GM12878 (cell line): ENCODE measurements around the gene KIRREL3. TPM values are rescaled to one million over a fixed set of nuclear protein-coding genes. Genes with fewer than 3 reads are reported as not detected.

ENCODE experiments used
- ATAC-seq: fragments of 200-7000 bp; cut with Tn5 transposase; 3 replicates; pipeline ENCODE4 v1.9.1; 2020; ENCODE audit warnings: mild to moderate bottlenecking, moderate library complexity
- BruUV-seq: library from RNA; stranded (reverse); fragments of 400-500 nt; replicated peaks from 2 replicates; lab custom pipeline; 2021; lab: Mats Ljungman, UMichigan
- CTCF ChIA-PET: fragments of 300-600 bp; sonication (Branson Sonifier 250); formaldehyde crosslinking; extraction: SDS; loops from one replicate; lab custom pipeline; 2021; ENCODE audit warnings: inconsistent platforms; lab: Yijun Ruan, JAX
- POLR2A ChIA-PET: fragments of 350-600 bp; formaldehyde crosslinking; extraction: SDS; loops from one replicate; lab custom pipeline; 2021; ENCODE audit warnings: inconsistent platforms; lab: Charles Lee
- RAD21 ChIA-PET: fragments of 300-600 bp; sonication (Branson Sonifier 250); formaldehyde crosslinking; loops from one replicate; lab custom pipeline; 2023; ENCODE audit warnings: antibody characterized with exemption; ENCODE audit not compliant: unreplicated experiment; lab: Charles Lee
- SMC1A ChIA-PET: fragments of 300-600 bp; sonication (Branson Sonifier 250); formaldehyde crosslinking; loops from one replicate; lab custom pipeline; 2023; ENCODE audit not compliant: unreplicated experiment, uncharacterized antibody; lab: Charles Lee
- DNase-seq: peaks from one replicate; pipeline ENCODE4 v3.0.0-alpha.2; 2011; ENCODE audit warnings: low read depth, low spot score
- FAIRE-seq: peaks from 3 replicates; lab custom pipeline; 2011; peaks lifted over from hg19 to GRCh38; lab: Jason Lieb, UNC
- H2AFZ ChIP-seq: 2 replicates; pipeline ENCODE4 v1.6.0; 2011; ENCODE audit warnings: low read depth, low read length, control low read depth; ENCODE audit not compliant: control insufficient read depth
- H3K27ac ChIP-seq: 2 replicates; pipeline ENCODE4 v1.5.1; 2011; ENCODE audit warnings: control low read depth; ENCODE audit not compliant: control insufficient read depth, insufficient read depth
- H3K27me3 ChIP-seq, 2 experiments: replicated peaks in 1 of 2; 2 replicates each; pipeline versions ENCODE4 v1.6.0 to v1.6.1; 2011; ENCODE audit warnings: low read length in 1 of 2; ENCODE audit not compliant: control insufficient read depth in 2 of 2, insufficient read depth in 2 of 2
- H3K36me3 ChIP-seq, 2 experiments: 2 replicates each; pipeline ENCODE4 v1.5.1; 2011; ENCODE audit warnings: low read length in 1 of 2; ENCODE audit not compliant: control insufficient read depth in 2 of 2, insufficient read depth in 2 of 2
- H3K4me1 ChIP-seq: 2 replicates; pipeline ENCODE4 v1.6.1; 2011; ENCODE audit warnings: mild to moderate bottlenecking, low read length, moderate library complexity, mixed read lengths; ENCODE audit not compliant: control insufficient read depth, insufficient read depth
- H3K4me2 ChIP-seq: 2 replicates; pipeline ENCODE4 v1.6.0; 2011; ENCODE audit warnings: control low read depth; ENCODE audit not compliant: control insufficient read depth, insufficient read depth
- H3K4me3 ChIP-seq: fragments of 200-600 bp; sonication (generic); 2 replicates; pipeline ENCODE4 v1.5.1; 2016
- H3K79me2 ChIP-seq: 2 replicates; pipeline ENCODE4 v1.6.0; 2011; ENCODE audit warnings: low read length; ENCODE audit not compliant: control insufficient read depth, insufficient read depth
- H3K9ac ChIP-seq: 2 replicates; pipeline ENCODE4 v1.8.0; 2011; ENCODE audit warnings: low read length, control low read depth, mixed read lengths; ENCODE audit not compliant: control insufficient read depth, insufficient read depth
- H3K9me3 ChIP-seq: replicated peaks from 3 replicates; pipeline ENCODE4 v1.5.1; 2011; ENCODE audit warnings: mild to moderate bottlenecking, low read length; ENCODE audit not compliant: control insufficient read depth, insufficient read depth
- H4K20me1 ChIP-seq: 2 replicates; pipeline ENCODE4 v1.6.0; 2011; ENCODE audit not compliant: control insufficient read depth, insufficient read depth
- ATF7 ChIP-seq: fragments of 450-650 bp; IDR thresholded peaks from 2 replicates; pipeline ENCODE4 v1.6.1; 2016; ENCODE audit warnings: low read depth, mild to moderate bottlenecking
- BCL11A ChIP-seq: IDR thresholded peaks from 2 replicates; pipeline ENCODE4 v1.6.1; 2011; ENCODE audit warnings: low read depth, low read length
- HDGF ChIP-seq: fragments of 450-650 bp; IDR thresholded peaks from 2 replicates; pipeline ENCODE4 v1.6.1; 2016; ENCODE audit warnings: antibody characterized with exemption
- NFIC ChIP-seq: IDR thresholded peaks from 2 replicates; pipeline ENCODE4 v1.6.1; 2012; ENCODE audit warnings: low read depth, mild to moderate bottlenecking, inconsistent platforms, low read length, moderate library complexity
- NFYA ChIP-seq: IDR thresholded peaks from 2 replicates; pipeline ENCODE4 v1.6.1; 2011; ENCODE audit warnings: low read depth, mild to moderate bottlenecking, low read length, improper control_type of control experiment, borderline replicate concordance
- NR2C1 ChIP-seq: fragments of 450-650 bp; IDR thresholded peaks from 2 replicates; pipeline ENCODE4 v1.6.1; 2017; ENCODE audit warnings: antibody characterized with exemption, mild to moderate bottlenecking, moderate library complexity
- RAD21 ChIP-seq: IDR thresholded peaks from 2 replicates; pipeline ENCODE4 v1.6.1; 2011; ENCODE audit warnings: mild to moderate bottlenecking, low read depth, low read length, moderate library complexity; ENCODE audit not compliant: insufficient read depth
- SMC3 ChIP-seq: IDR thresholded peaks from 2 replicates; pipeline ENCODE4 v1.6.1; 2011; ENCODE audit warnings: low read length, improper control_type of control experiment, borderline replicate concordance
- ZBTB4 ChIP-seq: fragments of 450-650 bp; formaldehyde crosslinking; IDR thresholded peaks from 2 replicates; pipeline ENCODE4 v1.4.0; 2022; ENCODE audit warnings: mild to moderate bottlenecking, moderate library complexity
- ZNF207 ChIP-seq: fragments of 450-650 bp; IDR thresholded peaks from 2 replicates; pipeline ENCODE4 v1.6.1; 2014; ENCODE audit warnings: antibody characterized with exemption, mild to moderate bottlenecking, borderline replicate concordance
- WGBS: methylation state at CpG from one replicate; pipeline ENCODE4 v1.1.6; 2016; ENCODE audit warnings: low lambda C conversion rate; ENCODE audit not compliant: insufficient replicate concordance, insufficient coverage; ENCODE audit errors: missing lambda C conversion rate; 5-methylcytosine and 5-hydroxymethylcytosine counted together
- in situ Hi-C: fragments of 300-500 bp; cut with MboI; formaldehyde crosslinking; loops from 9 replicates; pipeline ENCODE4 v1.14.3; 2018; ENCODE audit warnings: mixed read lengths
- intact Hi-C: fragments of 100-400 bp; cut with micrococcal nuclease; formaldehyde crosslinking; loops from one replicate; pipeline ENCODE4 v1.14.2; 2022; ENCODE audit not compliant: unreplicated experiment
- polyA plus RNA-seq, 11 experiments: library from polyadenylated mRNA; depleted of rRNA in 4 of 11; unstranded in 6 of 11; stranded (reverse) in 5 of 11; fragments of >200 nt; fragmentation: Nextera tagmentation in 4 of 11; fragmentation: Illumina TruSeq in 1 of 11; extraction: Ambion mirVana in 4 of 11; extraction: Trizol in 1 of 11; gene quantifications; 1 replicate in 1 of 11; 2 replicates in 10 of 11; pipeline versions ENCODE4 v1.2.1 to v1.2.3, GENCODE V29; 2011 to 2016; ENCODE audit warnings: inconsistent platforms in 2 of 11, missing spikeins in 2 of 11, low read depth in 1 of 11
- total RNA-seq, 4 experiments: library from RNA; depleted of rRNA in 3 of 4; stranded (reverse); fragments of >200 nt in 3 of 4; fragmentation: Illumina TruSeq in 1 of 4; extraction: Trizol in 1 of 4; gene quantifications; 2 replicates each; pipeline versions ENCODE4 v1.2.1 to v1.2.3, GENCODE V29; 2013 to 2021
- TF ChIP-seq, protein P1 (sequence below): IDR thresholded peaks from 2 replicates; pipeline ENCODE4 v1.6.1; 2011; ENCODE audit warnings: low read depth, mild to moderate bottlenecking, low read length, moderate library complexity, borderline replicate concordance; ENCODE audit errors: extremely low read depth

Gene KIRREL3
- total and polyA plus RNA-seq, 10 of the 15 experiments (the other 5 are each of a cell fraction or from before 2014, with no cell fraction given), result under 0.01 TPM; not detected in 9

DNA sequence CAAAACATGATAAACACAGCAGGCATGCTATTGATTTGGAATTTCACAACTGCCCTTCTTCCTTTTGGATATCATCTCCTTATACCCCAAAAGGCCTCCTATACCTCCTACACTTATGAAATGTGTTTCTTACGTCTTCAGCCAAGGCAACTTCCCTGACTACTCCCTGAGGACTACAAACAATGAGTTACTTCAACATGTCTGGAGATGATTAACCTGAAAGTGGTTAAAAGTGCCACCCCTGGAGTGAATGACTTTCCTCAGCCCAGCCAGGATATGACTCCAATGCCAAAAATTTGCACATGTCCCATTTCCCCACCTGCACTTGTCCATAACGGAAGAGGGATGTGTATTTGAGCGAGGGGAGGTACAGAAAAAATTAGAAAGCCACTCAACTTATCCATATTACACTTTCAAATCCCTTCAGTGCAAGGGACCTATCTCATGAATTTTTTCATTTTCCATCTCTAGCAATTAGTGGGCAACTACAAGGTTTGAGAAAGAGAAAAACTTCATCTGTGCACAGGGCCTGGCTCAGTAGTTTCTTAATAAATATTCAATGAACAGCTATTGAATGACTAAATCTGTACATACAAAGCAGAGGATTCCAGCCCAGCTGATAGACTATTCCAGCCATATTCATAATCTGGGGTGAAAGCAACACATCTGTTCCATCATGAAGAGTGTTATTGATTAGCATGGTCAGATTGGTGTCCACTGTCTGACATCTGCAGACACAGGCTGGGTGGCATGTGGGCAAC lies 36.8 kb downstream of the KIRREL3 start (continued):
- TF ChIP-seq ATF7, result no peak
- no peak for TF ChIP-seq NFIC
- no peak for TF ChIP-seq ZBTB4 (CRISPR knock-in tag)
- no peak for TF ChIP-seq HDGF
- no peak for TF ChIP-seq NR2C1
- no peak for TF ChIP-seq SMC3

DNA sequence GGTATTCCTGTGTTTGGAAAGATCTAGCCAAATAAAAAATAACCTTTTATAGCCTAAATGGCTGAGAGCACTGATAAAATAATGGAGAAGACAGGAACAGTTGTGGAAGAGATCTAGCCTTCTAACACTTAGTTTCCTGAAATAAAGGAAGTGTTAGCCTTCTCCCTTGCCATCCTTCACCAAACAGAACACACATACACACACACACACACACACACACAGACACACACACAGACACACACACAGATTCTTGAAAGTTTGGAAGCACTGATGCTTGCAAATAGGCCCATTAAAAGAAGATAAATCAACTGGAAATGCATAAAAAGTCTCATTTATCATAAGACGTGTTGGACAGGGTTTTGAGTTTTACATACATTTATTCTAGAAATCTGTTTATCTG lies 37.5 kb downstream of the KIRREL3 start:
- TF ChIP-seq RAD21 (no peak), NFYA (no peak), ZNF207 (no peak), BCL11A (no peak), ATF7 (no peak)
- TF ChIP-seq, protein P1, sequence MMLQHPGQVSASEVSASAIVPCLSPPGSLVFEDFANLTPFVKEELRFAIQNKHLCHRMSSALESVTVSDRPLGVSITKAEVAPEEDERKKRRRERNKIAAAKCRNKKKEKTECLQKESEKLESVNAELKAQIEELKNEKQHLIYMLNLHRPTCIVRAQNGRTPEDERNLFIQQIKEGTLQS, result no peak
- TF ChIP-seq, all 136 proteins: peak for 0
- intact Hi-C loops, result no loop called here
- no TSS peak for BruUV-seq
- in situ Hi-C loops, result no loop called here
- no peak overlapping the region for H2AFZ ChIP-seq
- ChIA-PET RAD21 (no interaction called here), POLR2A (no interaction called here), CTCF (no interaction called here), SMC1A (no interaction called here)
- no peaks in the 10 kb centered on the region for H3K9me3 ChIP-seq
- no peak overlapping the region for H3K4me2 ChIP-seq
- no peaks in the 10 kb centered on the region for H3K4me1 ChIP-seq
- H3K27me3 ChIP-seq, result peaks cover 0 to 8% of the 10 kb centered on the region in 2 experiments; a peak in 2 of 4 replicates
- H3K36me3 ChIP-seq, result no peaks in the 10 kb centered on the region
- no peaks in the 10 kb centered on the region for H4K20me1 ChIP-seq
- no peaks in the 10 kb centered on the region for H3K79me2 ChIP-seq
- FAIRE-seq, result no peak
- ATAC-seq, result no peak
- 0% methylated on average over 1 of the region's 1 CpG for WGBS
- no peak overlapping the region for H3K9ac ChIP-seq
- DNase-seq, result no peak
- H3K27ac ChIP-seq, result no peak overlapping the region
- H3K4me3 ChIP-seq, result no peak overlapping the region
